IMR-90 (cell line): Measurements from ENCODE around the gene MEPE. TPM values are rescaled to one million over a fixed set of nuclear protein-coding genes. Genes with fewer than 3 reads are reported as not detected.

Experiments used
- ATAC-seq: fragments of 200-7000 bp; cut with Tn5 transposase; 2 replicates; pipeline ENCODE4 v1.9.1; 2020; ENCODE audit warnings: low read depth, mild to moderate bottlenecking, moderate library complexity
- BruUV-seq: library from RNA; stranded (reverse); fragments of 400-500 nt; replicated peaks from 2 replicates; lab custom pipeline; 2021; lab: Mats Ljungman, UMichigan
- CTCF ChIA-PET: fragments of 300-600 bp; formaldehyde crosslinking; extraction: SDS; loops from one replicate; lab custom pipeline; 2021; ENCODE audit warnings: antibody characterized with exemption; lab: Yijun Ruan, JAX
- POLR2A ChIA-PET: fragments of 300-600 bp; sonication (Branson Sonifier 250); formaldehyde crosslinking; loops from one replicate; lab custom pipeline; 2022; ENCODE audit warnings: antibody characterized with exemption; ENCODE audit not compliant: unreplicated experiment; lab: Charles Lee
- DNase-seq: peaks from one replicate; pipeline ENCODE4 v3.0.0; 2013
- H2AFZ ChIP-seq: replicated peaks from 2 replicates; pipeline ENCODE3; 2013; ENCODE audit warnings: low read length, mild to moderate bottlenecking; ENCODE audit not compliant: poor library complexity
- H2AK5ac ChIP-seq: 2 replicates; pipeline ENCODE4 v1.6.1; 2013; ENCODE audit warnings: low read depth, low read length, inconsistent platforms
- H2AK9ac ChIP-seq: replicated peaks from 2 replicates; pipeline ENCODE3; 2013; ENCODE audit warnings: mild to moderate bottlenecking, low read depth, low read length, moderate library complexity; ENCODE audit not compliant: poor library complexity
- H2BK120ac ChIP-seq: 2 replicates; pipeline ENCODE4 v1.6.1; 2013; ENCODE audit warnings: low read depth, low read length, inconsistent platforms
- H2BK15ac ChIP-seq: 3 replicates; pipeline ENCODE4 v1.6.1; 2013; ENCODE audit warnings: low read depth, low read length, inconsistent platforms
- H2BK20ac ChIP-seq: 2 replicates; pipeline ENCODE4 v1.6.1; 2013; ENCODE audit warnings: low read depth, mild to moderate bottlenecking, inconsistent platforms, low read length, moderate library complexity
- H2BK5ac ChIP-seq: 2 replicates; pipeline ENCODE4 v1.6.1; 2013; ENCODE audit warnings: mild to moderate bottlenecking, low read depth, low read length, inconsistent platforms; ENCODE audit not compliant: poor library complexity, severe bottlenecking
- H3K14ac ChIP-seq: replicated peaks from 2 replicates; pipeline ENCODE4 v1.6.1; 2013; ENCODE audit warnings: low read depth, low read length, inconsistent platforms
- H3K18ac ChIP-seq: 2 replicates; pipeline ENCODE4 v1.6.1; 2013; ENCODE audit warnings: low read depth, low read length, control low read depth
- H3K23ac ChIP-seq: 2 replicates; pipeline ENCODE4 v1.6.1; 2013; ENCODE audit warnings: low read depth, low read length, inconsistent platforms
- H3K27ac ChIP-seq: 2 replicates; pipeline ENCODE4 v1.5.1; 2013; ENCODE audit warnings: mild to moderate bottlenecking, control low read depth, low read length; ENCODE audit not compliant: insufficient read depth
- H3K27me3 ChIP-seq: 2 replicates; pipeline ENCODE4 v1.6.1; 2013; ENCODE audit warnings: low read length; ENCODE audit not compliant: control insufficient read depth, insufficient read depth
- H3K36me3 ChIP-seq: 2 replicates; pipeline ENCODE4 v1.6.1; 2013; ENCODE audit warnings: low read length, mixed read lengths; ENCODE audit not compliant: control insufficient read depth, insufficient read depth
- H3K4ac ChIP-seq: 2 replicates; pipeline ENCODE4 v1.6.1; 2013; ENCODE audit warnings: low read depth, low read length, inconsistent platforms
- H3K4me1 ChIP-seq: 2 replicates; pipeline ENCODE4 v1.6.1; 2013; ENCODE audit warnings: low read length, mixed read lengths; ENCODE audit not compliant: control insufficient read depth, insufficient read depth
- H3K4me2 ChIP-seq: 2 replicates; pipeline ENCODE4 v1.6.1; 2013; ENCODE audit warnings: low read depth, mild to moderate bottlenecking, control low read depth, low read length, moderate library complexity
- H3K4me3 ChIP-seq: 2 replicates; pipeline ENCODE4 v1.5.1; 2013; ENCODE audit warnings: low read depth, mild to moderate bottlenecking, control low read depth, low read length, moderate library complexity; ENCODE audit not compliant: insufficient read depth
- H3K56ac ChIP-seq: 2 replicates; pipeline ENCODE4 v1.6.1; 2013; ENCODE audit warnings: low read length, inconsistent platforms; ENCODE audit not compliant: insufficient read depth; ENCODE audit errors: extremely low read depth
- H3K79me1 ChIP-seq, 2 experiments: 2 replicates each; pipeline ENCODE4 v1.6.1; 2013; ENCODE audit warnings: low read length in 2 of 2, inconsistent platforms in 1 of 2, low read depth in 1 of 2
- H3K9ac ChIP-seq: 2 replicates; pipeline ENCODE4 v1.6.1; 2013; ENCODE audit warnings: low read depth, low read length, control low read depth
- H3K9me1 ChIP-seq: 2 replicates; pipeline ENCODE4 v1.6.1; 2013; ENCODE audit warnings: low read length, inconsistent platforms; ENCODE audit not compliant: insufficient read depth
- H3K9me3 ChIP-seq: 2 replicates; pipeline ENCODE4 v1.6.1; 2013; ENCODE audit warnings: low read length; ENCODE audit not compliant: control insufficient read depth, insufficient read depth
- H4K20me1 ChIP-seq: 2 replicates; pipeline ENCODE4 v1.6.1; 2013; ENCODE audit warnings: low read length, inconsistent platforms; ENCODE audit not compliant: insufficient read depth
- H4K5ac ChIP-seq: 2 replicates; pipeline ENCODE4 v1.6.1; 2013; ENCODE audit warnings: mild to moderate bottlenecking, low read depth, low read length, control low read depth
- H4K8ac ChIP-seq, 2 experiments: 2 replicates each; pipeline ENCODE4 v1.6.1; 2013; ENCODE audit warnings: low read depth in 2 of 2, low read length in 2 of 2, control low read depth in 1 of 2, inconsistent platforms in 1 of 2
- H4K91ac ChIP-seq: 2 replicates; pipeline ENCODE4 v1.6.1; 2013; ENCODE audit warnings: low read depth, low read length, inconsistent platforms; ENCODE audit not compliant: insufficient read depth
- BHLHE40 ChIP-seq: fragments of 150-350 bp; IDR thresholded peaks from 2 replicates; pipeline ENCODE4 v1.6.1; 2016; ENCODE audit warnings: mild to moderate bottlenecking, low read depth, low read length
- CEBPB ChIP-seq: IDR thresholded peaks from 2 replicates; pipeline ENCODE4 v1.6.1; 2012; ENCODE audit warnings: low read depth, low read length, improper control_type of control experiment
- CHD1 ChIP-seq: IDR thresholded peaks from 2 replicates; pipeline ENCODE4 v1.6.1; 2012; ENCODE audit warnings: low read depth, low read length, improper control_type of control experiment
- CTCF ChIP-seq: conservative IDR thresholded peaks from 2 replicates; pipeline ENCODE4 v1.5.1; 2012; ENCODE audit warnings: mild to moderate bottlenecking, low read depth, low read length, improper control_type of control experiment
- FOS ChIP-seq: fragments of 150-350 bp; IDR thresholded peaks from 2 replicates; pipeline ENCODE4 v1.6.1; 2016; ENCODE audit warnings: low read depth, low read length
- MAFK ChIP-seq: IDR thresholded peaks from 2 replicates; pipeline ENCODE4 v1.6.1; 2012; ENCODE audit warnings: low read depth, low read length, improper control_type of control experiment
- MAZ ChIP-seq: IDR thresholded peaks from 2 replicates; pipeline ENCODE4 v1.6.1; 2012; ENCODE audit warnings: low read depth, mild to moderate bottlenecking, low read length, improper control_type of control experiment, moderate library complexity, borderline replicate concordance
- POLR2A ChIP-seq: IDR thresholded peaks from 2 replicates; pipeline ENCODE4 v1.6.1; 2012; ENCODE audit warnings: mild to moderate bottlenecking, low read depth, low read length
- RAD21 ChIP-seq: IDR thresholded peaks from 2 replicates; pipeline ENCODE4 v1.6.1; 2012; ENCODE audit warnings: low read length, improper control_type of control experiment
- RCOR1 ChIP-seq: IDR thresholded peaks from 2 replicates; pipeline ENCODE4 v1.6.1; 2012; ENCODE audit warnings: mild to moderate bottlenecking, low read length, improper control_type of control experiment; ENCODE audit not compliant: insufficient replicate concordance
- SMC3 ChIP-seq: fragments of 150-350 bp; IDR thresholded peaks from 2 replicates; pipeline ENCODE4 v1.6.1; 2016; ENCODE audit warnings: low read depth, mild to moderate bottlenecking, antibody characterized with exemption, low read length, moderate library complexity
- WGBS, 2 experiments: methylation state at CpG; one replicate each; pipeline versions ENCODE4 v1.1.5 to v1.1.7; 2013; ENCODE audit warnings: missing lambda C conversion rate in 2 of 2; ENCODE audit not compliant: insufficient read length in 1 of 2; ENCODE audit errors: extremely low coverage in 2 of 2; 5-methylcytosine and 5-hydroxymethylcytosine counted together
- dilution Hi-C: fragments of 300-500 bp; cut with HindIII; formaldehyde crosslinking; loops from one replicate; pipeline ENCODE4 v1.14.3; 2018; ENCODE audit warnings: low sequenced_read_pairs; ENCODE audit not compliant: unreplicated experiment
- in situ Hi-C: fragments of 300-500 bp; cut with MboI; formaldehyde crosslinking; loops from 3 replicates; pipeline ENCODE4 v1.14.3; 2019; ENCODE audit warnings: low sequenced_read_pairs, inconsistent platforms, mixed read lengths
- intact Hi-C: fragments of 100-400 bp; cut with micrococcal nuclease; formaldehyde crosslinking; loops from 2 replicates; pipeline ENCODE4 v1.10.0; 2022
- polyA plus RNA-seq, 3 experiments: library from polyadenylated mRNA; depleted of rRNA; stranded (reverse); fragments of >200 nt; gene quantifications; 2 replicates each; pipeline ENCODE4 v1.2.3, GENCODE V29; 2012; ENCODE audit warnings: low replicate concordance in 1 of 3
- total RNA-seq: library from RNA; depleted of rRNA; stranded (reverse); fragments of >200 nt; gene quantifications from 2 replicates; pipeline ENCODE4 v1.2.3, GENCODE V29; 2012

MEPE gene
- total and polyA plus RNA-seq, 2 of the 4 experiments (the other 2 are of a cell fraction): not detected

GRCh38 chr4:87783781-87784180, 49.0 kb upstream of the MEPE start:
- H3K4ac ChIP-seq: no peak overlapping the region
- no peak overlapping the region for H4K8ac ChIP-seq
- H2BK20ac ChIP-seq: no peak overlapping the region
- ChIA-PET CTCF (interaction anchor here (0.6 kb wide), 1 partner anchor 13 kb away, joined by 5 read pairs; no protein-coding TSS in a partner anchor), POLR2A (no interaction called here)
- DNase-seq (no peak), ATAC-seq (no peak)
- dilution Hi-C loops: no loop called here
- H3K23ac ChIP-seq: no peak overlapping the region
- H2AK5ac ChIP-seq: no peak overlapping the region
- H3K4me3 ChIP-seq: no peak overlapping the region
- no peak for TF ChIP-seq MAZ
- no peak for TF ChIP-seq RAD21
- no peak for TF ChIP-seq FOS
- no peak for TF ChIP-seq CEBPB
- TF ChIP-seq POLR2A: no peak
- no peak for TF ChIP-seq RCOR1
- no peak for TF ChIP-seq MAFK
- TF ChIP-seq BHLHE40: no peak
- no peak for TF ChIP-seq SMC3
- TF ChIP-seq CHD1: no peak
- no peak for TF ChIP-seq CTCF
- H3K9me3 ChIP-seq: no peaks in the 10 kb centered on the region
- H3K4me1 ChIP-seq: no peaks in the 10 kb centered on the region
- no peak overlapping the region for H2BK15ac ChIP-seq
- H3K9ac ChIP-seq: no peak overlapping the region
- H4K5ac ChIP-seq: no peak overlapping the region
- in situ Hi-C loops: no loop called here
- H3K14ac ChIP-seq: no peak overlapping the region
- intact Hi-C loops: no loop called here
- no peak overlapping the region for H3K56ac ChIP-seq
- no peak overlapping the region for H2AK9ac ChIP-seq
- no peaks in the 10 kb centered on the region for H4K20me1 ChIP-seq
- H3K4me2 ChIP-seq: no peak overlapping the region
- H3K18ac ChIP-seq: no peak overlapping the region
- no peak overlapping the region for H3K27ac ChIP-seq
- H3K36me3 ChIP-seq: no peaks in the 10 kb centered on the region
- no peak overlapping the region for H2BK5ac ChIP-seq
- no CpG with 5 or more reads among the region's 2 CpGs for WGBS, 2 experiments
- H3K9me1 ChIP-seq: no peaks in the 10 kb centered on the region
- no peaks in the 10 kb centered on the region for H3K79me1 ChIP-seq
- no peak overlapping the region for H4K91ac ChIP-seq
- no TSS peak for BruUV-seq
- no peak overlapping the region for H2BK120ac ChIP-seq
- H2AFZ ChIP-seq: no peak overlapping the region
- H3K27me3 ChIP-seq: no peaks in the 10 kb centered on the region
